Astrocyte of the cerebellum (primary cell): Measurements from ENCODE around the gene ASCL5.
"Not testable (repeated sequence)": the region's sequence is repeated elsewhere in the genome, so short reads cannot be mapped to it uniquely, and the experiment has no call there.

Experiments used
- DNase-seq: peaks from one replicate; pipeline ENCODE4 v3.0.0-alpha.2; 2011; ENCODE audit warnings: low read depth
- H3K4me3 ChIP-seq: 2 replicates; pipeline ENCODE4 v1.5.1; 2011; ENCODE audit warnings: mild to moderate bottlenecking, low read depth, low read length, moderate library complexity
- in situ Hi-C: cut with HindIII; loops from 2 replicates; pipeline ENCODE4 v1.10.0; 2017; ENCODE audit warnings: low sequenced_read_pairs
- TF ChIP-seq, protein P1 (sequence below): IDR thresholded peaks from 2 replicates; pipeline ENCODE4 v1.5.1; 2012; ENCODE audit warnings: low read length, low read depth, moderate library complexity, mild to moderate bottlenecking; ENCODE audit errors: missing control alignments

The ASCL5 gene

GRCh38 chr1:201163707-201164106 is 36.7 kb upstream of the ASCL5 start:
- TF ChIP-seq, protein P1, sequence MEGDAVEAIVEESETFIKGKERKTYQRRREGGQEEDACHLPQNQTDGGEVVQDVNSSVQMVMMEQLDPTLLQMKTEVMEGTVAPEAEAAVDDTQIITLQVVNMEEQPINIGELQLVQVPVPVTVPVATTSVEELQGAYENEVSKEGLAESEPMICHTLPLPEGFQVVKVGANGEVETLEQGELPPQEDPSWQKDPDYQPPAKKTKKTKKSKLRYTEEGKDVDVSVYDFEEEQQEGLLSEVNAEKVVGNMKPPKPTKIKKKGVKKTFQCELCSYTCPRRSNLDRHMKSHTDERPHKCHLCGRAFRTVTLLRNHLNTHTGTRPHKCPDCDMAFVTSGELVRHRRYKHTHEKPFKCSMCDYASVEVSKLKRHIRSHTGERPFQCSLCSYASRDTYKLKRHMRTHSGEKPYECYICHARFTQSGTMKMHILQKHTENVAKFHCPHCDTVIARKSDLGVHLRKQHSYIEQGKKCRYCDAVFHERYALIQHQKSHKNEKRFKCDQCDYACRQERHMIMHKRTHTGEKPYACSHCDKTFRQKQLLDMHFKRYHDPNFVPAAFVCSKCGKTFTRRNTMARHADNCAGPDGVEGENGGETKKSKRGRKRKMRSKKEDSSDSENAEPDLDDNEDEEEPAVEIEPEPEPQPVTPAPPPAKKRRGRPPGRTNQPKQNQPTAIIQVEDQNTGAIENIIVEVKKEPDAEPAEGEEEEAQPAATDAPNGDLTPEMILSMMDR = no peak
- no peak overlapping the region for H3K4me3 ChIP-seq
- DNase-seq = no peak
- in situ Hi-C loops = no loop called here

GRCh38 chr1:201163036-201163435 is 36.1 kb upstream of the ASCL5 start:
- in situ Hi-C loops, H3K4me3 ChIP-seq, DNase-seq: not testable (repeated sequence)

DNA sequence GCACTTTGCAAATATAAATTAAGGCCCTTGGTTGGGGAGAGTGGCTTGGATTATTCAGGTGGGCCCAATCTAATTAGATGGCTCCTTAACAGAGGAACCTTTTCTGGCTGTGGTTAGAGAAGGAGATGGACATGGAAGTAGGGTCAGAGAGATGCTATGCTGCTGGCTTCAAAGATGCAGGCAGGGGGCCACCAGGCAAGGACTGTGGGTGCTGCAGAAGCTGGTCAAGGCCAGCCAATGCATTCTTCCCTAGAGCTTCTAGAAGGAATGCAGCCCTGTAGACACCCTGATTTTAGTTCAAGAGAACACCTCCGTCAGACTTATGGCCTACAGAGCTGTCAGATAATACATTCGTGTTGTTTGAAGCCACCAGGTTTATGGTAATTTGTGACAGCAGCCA is 31.0 kb upstream of the ASCL5 start:
- no peak overlapping the region for H3K4me3 ChIP-seq
- DNase-seq = no peak
- in situ Hi-C loops = loop anchor here (10.0 kb wide), 1 partner anchor 67 kb away; no protein-coding TSS in a partner anchor
- TF ChIP-seq, protein P1 = no peak

DNA sequence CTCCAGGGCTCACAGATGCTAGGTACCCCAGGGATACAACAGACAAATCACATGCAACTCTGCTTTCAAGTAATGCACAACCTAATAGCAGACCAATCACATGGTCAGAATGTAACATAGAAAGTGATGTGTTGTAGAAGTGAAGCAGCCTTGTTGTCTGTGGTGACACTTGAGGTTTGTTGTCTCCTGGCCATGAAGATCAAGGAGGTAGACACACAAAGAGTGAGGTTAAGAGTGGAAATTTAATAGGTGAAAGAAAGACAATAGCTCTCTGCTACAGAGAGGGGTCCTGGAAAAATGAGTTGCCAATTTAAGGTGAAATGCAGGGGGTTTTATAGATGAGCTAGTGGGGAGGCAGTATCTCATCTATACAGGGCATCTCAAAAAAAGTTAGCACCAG is 29.8 kb upstream of the ASCL5 start:
- no peak overlapping the region for H3K4me3 ChIP-seq
- in situ Hi-C loops = loop anchor here (10.0 kb wide), 1 partner anchor 68 kb away; no protein-coding TSS in a partner anchor
- TF ChIP-seq, protein P1 = no peak
- no peak for DNase-seq

DNA sequence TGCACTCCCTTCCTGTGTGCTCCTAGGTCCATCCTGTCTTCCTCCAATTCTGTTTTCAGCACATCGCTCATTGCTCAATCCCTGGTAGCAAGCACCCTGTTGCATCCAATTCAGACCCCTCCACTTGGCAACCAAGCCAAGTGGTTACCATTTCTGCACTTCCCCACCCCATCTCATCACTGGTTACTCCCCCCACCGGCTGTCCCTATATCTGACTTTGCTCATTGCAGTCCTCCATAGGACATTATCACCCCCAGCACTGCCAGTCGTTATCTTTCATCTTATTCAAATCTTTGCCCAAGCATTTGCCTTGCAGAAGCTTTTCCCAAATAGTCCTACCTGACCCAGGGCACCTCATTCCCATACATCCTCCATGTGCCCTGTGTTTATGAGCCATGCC is 29.4 kb upstream of the ASCL5 start:
- TF ChIP-seq, protein P1 = no peak
- no peak overlapping the region for H3K4me3 ChIP-seq
- in situ Hi-C loops = loop anchor here (10.0 kb wide), 1 partner anchor 68 kb away; no protein-coding TSS in a partner anchor
- DNase-seq = no peak

GRCh38 chr1:201155354-201155753 is 28.4 kb upstream of the ASCL5 start:
- in situ Hi-C loops = loop anchor here (10.0 kb wide), 1 partner anchor 69 kb away; no protein-coding TSS in a partner anchor
- no peak for DNase-seq
- no peak overlapping the region for H3K4me3 ChIP-seq
- TF ChIP-seq, protein P1 = no peak

DNA sequence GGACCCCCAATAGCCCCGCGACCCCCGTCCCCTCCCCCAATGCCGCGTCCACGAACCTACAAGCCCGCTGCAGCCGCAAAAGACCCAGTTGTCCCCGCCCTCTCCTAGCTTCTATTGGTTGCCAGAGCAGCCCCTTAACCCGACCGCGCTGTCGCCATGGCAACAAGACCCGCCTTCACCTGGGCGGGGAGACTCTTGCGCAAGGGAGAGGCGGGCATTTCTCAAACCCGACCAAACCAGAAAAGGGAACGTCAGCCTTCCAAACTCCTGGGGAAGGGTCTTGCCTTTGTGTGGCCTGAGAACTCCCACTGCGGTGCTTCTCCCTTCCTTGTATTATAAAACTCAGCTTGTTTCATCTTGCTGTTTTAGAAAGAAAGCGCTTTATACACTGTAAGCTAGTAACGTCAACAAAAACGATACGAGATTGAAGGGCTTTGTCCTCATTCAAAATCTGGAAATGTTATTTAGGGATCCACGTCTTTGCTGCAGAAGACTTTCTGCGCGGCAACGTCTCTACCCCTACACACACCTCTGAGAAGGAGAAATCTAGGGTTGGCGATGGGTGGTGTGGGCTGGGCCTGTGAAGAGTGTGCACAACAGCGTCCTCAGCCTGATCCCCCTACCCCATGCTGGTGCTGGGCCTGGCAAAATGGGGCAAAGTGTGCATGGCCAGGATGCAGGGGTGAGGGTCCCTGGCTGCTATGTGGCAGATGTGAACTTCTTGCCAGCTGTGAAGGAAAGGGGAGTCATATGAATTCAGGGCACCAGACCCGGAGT is 27.6 kb upstream of the ASCL5 start, which contains the start of gene TMEM9:
TSS of gene TMEM9 (minus strand) at position 86 of the 777 bp plus-strand sequence. CDS start 551 bp downstream, outside the sequence.
- H3K4me3 ChIP-seq = peak within 1 kb of the TSS; percentile 75
- in situ Hi-C loops = loop anchor here (10.0 kb wide), 1 partner anchor 70 kb away; no protein-coding TSS in a partner anchor
- TF ChIP-seq, protein P1 = no peak
- peak; percentile 86 for DNase-seq
